ENCODE measurements around the gene ATN1.
"Not testable (repeated sequence)": the region's sequence is repeated elsewhere in the genome, so short reads cannot be mapped to it uniquely, and the experiment has no call there.

The ATN1 gene, protein sequence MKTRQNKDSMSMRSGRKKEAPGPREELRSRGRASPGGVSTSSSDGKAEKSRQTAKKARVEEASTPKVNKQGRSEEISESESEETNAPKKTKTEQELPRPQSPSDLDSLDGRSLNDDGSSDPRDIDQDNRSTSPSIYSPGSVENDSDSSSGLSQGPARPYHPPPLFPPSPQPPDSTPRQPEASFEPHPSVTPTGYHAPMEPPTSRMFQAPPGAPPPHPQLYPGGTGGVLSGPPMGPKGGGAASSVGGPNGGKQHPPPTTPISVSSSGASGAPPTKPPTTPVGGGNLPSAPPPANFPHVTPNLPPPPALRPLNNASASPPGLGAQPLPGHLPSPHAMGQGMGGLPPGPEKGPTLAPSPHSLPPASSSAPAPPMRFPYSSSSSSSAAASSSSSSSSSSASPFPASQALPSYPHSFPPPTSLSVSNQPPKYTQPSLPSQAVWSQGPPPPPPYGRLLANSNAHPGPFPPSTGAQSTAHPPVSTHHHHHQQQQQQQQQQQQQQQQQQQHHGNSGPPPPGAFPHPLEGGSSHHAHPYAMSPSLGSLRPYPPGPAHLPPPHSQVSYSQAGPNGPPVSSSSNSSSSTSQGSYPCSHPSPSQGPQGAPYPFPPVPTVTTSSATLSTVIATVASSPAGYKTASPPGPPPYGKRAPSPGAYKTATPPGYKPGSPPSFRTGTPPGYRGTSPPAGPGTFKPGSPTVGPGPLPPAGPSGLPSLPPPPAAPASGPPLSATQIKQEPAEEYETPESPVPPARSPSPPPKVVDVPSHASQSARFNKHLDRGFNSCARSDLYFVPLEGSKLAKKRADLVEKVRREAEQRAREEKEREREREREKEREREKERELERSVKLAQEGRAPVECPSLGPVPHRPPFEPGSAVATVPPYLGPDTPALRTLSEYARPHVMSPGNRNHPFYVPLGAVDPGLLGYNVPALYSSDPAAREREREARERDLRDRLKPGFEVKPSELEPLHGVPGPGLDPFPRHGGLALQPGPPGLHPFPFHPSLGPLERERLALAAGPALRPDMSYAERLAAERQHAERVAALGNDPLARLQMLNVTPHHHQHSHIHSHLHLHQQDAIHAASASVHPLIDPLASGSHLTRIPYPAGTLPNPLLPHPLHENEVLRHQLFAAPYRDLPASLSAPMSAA (N-terminal part only)

DNA sequence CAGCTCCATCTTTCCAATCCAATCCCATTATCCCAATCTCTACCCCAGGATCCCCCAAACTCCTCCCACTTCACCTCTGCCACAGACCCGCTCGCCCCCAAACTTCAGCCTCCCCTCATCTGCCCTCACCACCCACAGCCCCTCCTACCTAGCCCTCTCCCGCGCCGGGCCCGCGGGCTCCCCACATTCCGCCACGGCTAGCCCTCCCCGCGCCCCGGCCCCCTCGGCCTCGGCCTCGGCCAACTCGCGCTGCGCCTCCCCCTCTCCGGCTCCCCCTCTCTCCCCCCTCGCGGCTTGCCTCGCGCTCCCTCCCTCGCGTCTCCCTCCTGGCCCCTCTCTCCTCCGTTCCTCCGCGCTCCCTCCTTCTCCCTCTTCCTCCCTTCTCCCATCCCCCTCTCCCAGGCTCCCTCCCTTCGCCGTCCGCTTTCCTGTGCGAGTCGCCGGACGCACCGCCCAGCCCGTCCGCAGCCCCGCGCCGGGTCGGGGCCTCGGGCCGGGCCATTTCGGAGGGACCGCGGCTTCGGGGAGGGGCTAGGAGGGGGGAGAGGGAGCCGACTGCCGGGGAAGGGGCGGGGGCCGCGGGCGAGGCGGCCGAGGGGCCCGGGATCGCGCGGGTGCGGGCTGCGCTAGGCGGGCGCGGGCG, at the start of gene ATN1:
ATN1 (plus strand) TSS at position 581 of the 643 bp plus-strand sequence. CDS start 6,043 bp downstream, outside the sequence.
- peak; percentile 34 for DNase-seq

DNA sequence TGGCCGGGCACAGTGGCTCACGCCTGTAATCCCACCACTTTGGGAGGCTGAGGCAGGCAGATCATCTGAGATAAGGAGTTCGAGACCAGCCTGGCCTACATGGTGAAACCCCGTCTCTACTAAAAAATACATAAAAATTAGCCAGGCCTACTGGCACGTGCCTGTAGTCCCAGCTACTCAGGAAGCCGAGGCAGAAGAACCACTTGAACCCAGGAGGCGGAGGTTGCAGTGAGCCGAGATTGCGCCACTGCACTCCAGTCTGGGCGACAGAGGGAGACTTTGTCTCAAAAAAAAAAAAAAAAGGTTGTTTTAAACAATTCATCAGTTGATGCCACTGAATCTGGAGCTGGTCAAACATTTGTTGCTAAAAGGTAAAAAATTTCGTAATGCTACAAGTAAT, 47.9 kb upstream of the ATN1 start:
- DNase-seq, result not testable (repeated sequence)

DNA sequence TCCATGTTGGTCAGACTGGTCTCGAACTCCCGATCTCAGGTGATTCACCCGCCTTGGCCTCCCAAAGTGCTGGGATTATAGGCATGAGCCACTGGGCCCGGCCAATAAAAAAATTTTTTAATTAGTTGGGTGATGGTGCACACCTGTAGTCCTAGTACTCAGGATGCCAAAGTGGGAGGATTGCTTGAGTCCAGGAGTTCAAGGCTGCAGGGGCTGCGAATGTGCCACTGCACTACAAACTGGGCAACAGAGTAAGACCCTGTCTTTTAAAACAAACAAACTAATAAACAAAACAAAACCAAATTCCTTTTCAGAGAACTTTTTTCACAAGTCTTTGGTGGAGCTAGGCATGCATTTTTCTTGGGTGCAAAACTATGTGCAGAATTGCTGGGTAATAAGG, 44.5 kb upstream of the ATN1 start:
- DNase-seq, result no peak

DNA sequence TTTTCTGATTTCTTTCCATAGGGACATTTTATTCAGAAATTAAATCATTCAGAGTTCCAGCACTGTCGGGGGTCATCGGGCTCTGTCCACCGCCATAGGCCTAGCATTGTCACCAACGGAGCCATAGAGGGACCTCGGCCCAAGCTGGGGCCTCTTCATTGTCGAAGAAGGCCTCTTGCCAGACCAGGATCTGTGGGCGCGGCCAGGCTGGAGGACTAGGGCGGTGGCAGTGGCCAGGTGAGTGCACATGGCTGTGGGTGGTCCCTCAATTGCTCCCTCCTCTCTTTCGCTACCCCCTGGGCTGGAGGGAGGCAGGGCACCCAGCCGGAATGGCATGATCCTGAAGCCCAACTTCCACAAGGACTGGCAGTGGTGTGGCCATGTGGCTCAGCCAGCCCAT, 44.1 kb upstream of the ATN1 start:
- no peak for DNase-seq

DNA sequence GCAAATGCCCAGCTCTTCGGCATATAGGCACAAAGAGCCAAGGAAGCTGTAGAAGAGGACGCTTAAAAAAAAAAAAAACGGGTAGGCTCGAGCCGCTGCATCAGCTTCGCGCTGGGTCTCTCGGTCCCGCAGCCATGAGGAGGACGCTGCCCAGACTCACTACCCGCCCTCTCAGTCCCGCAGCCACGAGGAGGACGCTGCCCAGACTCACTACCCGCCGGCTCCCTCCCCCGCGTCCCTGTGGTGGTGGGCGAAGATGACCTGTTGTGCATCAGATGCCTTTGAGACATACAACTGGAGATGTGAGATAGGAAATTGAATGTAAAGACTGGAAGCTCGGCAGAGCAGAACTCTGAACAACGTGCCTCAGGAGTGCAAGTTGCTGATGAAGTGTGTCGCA, 43.2 kb upstream of the ATN1 start:
- no peak for DNase-seq

DNA sequence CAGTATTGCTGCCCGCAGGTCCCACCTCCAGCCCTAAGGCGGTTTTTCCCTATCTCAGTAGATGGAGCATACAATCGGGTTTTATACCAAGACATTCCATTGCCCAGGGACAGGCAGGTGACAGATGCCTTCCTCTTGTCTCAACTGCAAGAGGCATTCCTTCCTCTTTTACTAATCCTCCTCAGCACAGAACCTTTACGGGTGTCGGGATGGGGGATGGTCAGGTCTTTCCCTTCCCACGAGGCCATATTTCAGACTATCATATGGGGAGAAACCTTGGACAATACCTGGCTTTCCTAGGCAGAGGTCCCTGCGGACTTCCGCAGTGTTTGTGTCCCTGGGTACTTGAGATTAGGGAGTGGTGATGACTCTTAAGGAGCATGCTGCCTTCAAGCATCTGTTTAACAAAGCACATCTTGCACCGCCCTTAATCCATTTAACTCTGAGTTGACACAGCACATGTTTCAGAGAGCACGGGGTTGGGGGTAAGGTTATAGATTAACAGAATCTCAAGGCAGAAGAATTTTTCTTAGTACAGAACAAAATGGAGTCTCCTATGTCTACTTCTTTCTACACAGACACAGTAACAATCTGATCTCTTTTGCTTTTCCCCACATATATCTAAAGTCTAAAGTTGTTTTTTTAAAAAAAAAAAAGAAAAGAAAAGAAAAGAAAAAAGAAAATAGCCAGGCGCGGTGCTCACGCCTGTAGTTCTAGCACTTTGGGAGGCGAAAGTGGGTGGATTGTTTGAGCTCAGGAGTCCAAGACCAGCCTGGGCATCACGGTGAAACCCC, 41.4 kb upstream of the ATN1 start:
- DNase-seq, result not testable (repeated sequence)

DNA sequence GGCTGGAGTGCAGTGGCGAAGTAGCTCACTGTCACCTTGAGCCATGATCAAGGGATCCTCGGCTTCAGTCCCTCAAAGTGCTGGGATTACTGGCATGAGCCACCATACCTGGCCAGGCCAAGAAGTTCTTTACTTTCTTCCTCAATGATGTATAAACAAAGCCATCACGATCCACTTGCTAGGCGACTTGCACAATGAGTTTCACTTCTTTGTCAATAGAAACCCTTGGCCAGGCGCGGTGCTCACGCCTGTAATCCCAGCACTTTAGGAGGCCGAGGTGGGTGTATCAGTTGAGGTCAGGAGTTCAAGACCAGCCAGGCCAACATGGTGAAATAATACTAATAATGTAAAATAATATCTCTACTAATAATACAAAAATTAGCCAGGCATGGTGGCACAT, 40.3 kb upstream of the ATN1 start:
- DNase-seq, result no peak

DNA sequence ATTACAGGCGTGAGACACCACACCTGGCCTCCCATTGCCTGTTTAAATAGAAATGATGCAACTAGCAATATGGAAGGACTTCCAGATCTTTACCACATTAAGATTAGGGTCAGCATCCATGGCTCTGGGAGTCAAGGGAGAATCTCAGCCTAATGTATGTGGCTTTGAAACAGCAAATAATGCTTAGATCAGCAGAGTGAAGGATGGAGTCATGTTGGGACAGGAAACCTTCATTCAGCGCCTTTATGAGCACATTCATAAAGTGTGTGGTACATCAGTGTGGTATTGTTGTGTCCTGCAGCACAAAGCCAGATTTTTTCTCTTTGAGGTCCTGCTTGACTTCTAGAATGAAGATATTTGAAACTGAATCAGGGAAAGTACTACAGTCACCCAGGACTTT, 39.4 kb upstream of the ATN1 start:
- no peak for DNase-seq

DNA sequence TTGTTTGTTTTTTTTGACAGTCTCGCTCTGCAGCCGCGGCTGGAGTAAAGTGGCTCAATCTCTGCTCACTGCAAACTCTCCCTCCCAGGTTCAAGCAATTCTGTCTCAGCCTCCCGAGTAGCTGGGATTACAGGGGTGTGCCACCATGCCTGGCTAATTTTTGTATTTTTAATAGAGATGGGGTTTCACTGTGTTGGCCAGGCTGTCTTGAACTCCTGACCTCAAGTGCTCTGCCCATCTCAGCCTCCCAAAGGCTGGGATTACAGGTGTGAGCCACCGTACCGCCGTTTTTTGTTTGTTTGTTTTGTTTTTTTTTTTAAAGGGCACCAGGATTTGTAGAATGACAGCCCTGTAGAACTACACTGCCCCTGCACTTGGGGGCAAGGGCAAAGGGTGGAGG, 39.0 kb upstream of the ATN1 start:
- not testable (repeated sequence) for DNase-seq

DNA sequence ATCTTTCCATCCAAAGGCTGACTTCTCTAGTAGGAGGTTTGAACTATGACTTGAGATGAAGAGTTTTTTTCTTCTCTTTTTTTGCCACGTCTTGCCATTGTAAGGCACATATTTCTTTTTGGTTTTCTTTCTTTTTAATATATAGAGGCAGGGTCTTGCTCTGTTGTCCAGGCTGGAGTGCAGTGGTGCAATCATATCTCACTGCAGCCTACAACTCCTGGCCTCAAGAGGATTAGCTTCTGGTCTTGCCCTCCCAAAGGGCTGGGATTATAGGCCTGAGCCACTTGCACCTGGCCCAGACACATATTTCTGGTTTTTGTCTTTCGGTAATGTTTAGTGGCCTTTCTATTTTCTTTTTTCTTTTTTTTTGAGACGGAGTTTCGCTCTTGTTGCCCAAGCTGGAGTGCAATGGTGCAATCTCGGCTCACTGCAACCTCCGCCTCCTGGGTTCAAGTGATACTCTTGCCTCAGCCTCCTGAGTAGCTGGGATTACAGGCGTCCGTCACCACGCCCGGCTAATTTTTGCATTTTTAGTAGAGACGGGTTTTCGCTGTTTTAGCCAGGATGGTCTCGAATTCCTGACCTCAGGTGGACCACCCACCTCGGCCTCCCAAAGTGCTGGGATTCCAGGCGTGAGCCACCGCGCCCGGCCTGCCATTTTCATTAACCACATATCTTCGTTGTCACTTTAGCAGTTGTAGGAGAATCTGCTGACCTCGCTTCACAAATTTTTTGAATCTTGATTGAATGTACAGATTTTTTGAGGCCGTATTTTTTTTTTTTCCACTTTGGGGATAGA, 37.8 kb upstream of the ATN1 start:
- DNase-seq, result not testable (repeated sequence)

DNA sequence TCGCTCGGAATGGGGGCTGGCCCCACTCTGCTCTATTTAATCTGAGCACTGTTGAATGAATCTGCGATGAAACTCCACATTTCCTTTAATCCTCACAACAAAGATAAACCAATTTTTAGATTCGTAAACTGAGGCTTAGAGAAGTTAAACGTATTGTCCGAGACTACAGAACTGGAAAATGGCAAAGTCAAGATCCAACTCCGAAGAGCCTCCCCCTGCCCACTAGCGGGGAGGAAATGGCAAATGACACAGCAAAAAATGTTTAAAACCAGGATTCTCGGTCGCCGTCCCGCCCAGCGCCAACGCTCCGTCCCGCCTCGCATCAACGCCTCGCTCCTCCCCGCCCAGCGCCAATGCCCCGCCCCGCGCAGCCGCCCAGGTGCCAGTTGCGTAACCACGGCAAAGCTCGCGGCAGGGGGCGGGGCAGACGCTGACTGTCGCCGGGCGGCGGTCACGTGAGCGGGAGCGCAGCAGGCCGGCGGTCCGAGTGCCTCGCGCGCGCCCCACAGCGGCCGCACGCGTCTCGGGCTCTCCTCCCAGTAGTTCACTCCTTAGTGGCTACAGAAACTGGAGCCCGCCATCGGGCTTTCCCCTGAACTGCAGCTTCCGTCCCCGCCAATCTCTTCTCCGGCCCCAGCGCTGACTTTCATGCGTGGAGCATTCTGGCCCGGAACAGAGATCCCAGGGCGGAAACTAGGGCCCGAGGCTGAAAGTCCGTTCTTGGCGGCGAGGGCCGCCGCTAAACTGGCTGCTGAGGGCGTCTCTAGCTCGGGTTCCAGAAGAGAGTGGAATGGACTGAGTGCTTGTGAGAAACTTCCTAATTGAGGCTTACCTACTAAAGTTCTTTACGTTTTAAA, 36.7 kb upstream of the ATN1 start:
- peak; percentile 99 for DNase-seq

DNA sequence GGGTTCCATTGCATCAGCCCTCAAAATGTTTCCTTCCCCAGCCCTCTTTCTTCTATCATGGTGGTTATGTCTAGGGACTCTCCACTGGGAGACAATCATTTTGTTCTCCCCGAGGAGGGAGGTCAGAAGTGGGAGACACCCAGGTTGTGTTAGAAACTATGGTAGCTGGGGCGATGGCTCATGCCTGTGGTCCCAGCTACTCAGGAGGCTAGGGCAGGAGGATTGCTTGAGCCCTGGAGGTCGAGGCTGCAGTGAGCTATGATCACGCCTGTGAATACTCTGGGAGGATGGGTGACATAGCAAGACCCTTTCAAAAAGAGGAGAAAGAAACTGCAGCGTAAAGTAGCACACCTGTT, 36.1 kb upstream of the ATN1 start:
- no peak for DNase-seq

DNA sequence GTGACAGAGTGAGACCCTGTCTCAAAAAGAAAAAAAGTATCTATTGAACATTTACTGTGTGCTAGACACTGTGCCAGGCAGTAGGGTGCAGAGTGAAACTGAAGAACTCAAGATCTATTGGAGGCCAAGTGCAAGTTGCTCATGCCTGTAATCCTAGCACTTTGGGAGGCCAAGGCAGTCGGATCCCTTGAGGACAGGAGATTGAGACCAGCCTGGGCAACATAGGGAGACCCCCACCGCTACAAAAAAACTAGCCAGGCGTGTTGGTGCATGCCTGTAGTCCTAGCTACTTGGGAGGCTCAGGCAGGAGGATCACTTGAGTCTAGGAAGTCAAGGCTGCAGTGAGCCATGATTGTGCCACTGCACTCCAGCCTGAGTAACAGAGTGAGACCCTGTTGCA, 35.1 kb upstream of the ATN1 start:
- DNase-seq, result not testable (repeated sequence)

DNA sequence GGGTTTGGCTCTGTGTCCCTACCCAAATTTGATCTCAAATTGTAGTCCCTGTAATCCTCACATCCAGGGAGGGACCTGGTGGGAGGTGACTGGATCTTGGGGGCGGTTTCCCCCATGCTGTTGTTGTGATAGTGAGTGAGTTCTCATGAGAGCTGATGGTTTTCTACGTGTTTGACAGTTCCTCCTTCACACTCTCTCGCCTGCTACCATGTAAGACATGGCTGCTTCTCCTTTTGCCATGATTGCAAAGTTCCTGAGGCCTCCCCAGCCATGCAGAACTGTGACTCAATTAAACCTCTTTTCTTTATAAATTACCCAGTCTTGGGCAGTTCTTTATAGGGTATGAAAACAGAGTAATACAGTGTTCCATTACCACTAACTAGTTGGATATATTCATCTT, 33.4 kb upstream of the ATN1 start:
- DNase-seq, result no peak

DNA sequence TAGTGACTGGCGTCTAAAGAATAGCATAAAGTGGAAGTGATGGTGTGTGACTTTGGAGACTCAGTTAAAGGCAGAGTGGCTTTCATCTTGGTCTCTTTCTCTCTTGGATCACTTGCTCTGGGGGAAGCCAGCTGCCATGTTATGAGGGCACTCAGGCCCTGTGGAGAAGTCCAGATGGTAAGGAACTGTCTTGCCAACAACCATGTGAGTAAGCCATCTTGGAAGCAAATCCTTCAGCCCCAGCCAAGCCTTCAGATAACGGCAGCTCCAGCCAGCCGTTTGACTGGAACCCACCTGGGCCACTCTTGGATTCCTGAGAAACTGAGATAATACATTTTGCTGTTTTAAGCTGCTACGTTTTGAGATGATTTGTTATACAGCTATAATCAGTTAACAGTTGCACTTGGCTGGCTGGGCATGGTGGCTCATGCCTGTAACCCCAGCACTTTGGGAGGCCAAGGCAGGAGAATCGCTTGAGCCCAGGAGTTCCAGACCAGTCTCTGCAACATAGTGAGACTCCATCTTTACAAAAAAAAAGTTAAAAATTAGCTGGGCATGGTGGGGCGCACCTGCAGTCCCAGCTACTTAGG, 30.8 kb upstream of the ATN1 start:
- no peak for DNase-seq

DNA sequence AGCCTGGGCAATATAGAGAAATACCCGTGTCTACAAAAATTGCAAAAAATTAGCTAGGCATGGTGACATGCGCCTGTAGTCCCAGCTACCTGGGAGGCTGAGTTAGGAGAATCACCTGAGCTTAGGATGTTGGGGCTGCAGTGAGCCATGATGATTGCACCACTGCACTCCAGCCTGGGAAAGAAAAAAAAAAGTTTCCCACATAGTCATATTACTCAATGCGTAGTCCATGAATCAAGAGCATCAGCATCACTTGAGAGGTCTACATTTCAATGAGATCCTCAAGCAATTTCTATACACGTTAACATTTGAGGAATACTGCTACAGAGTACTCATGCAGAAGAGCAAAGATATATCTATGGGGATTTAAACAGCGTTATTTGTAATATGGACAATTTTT, 28.3 kb upstream of the ATN1 start:
- DNase-seq, result no peak

DNA sequence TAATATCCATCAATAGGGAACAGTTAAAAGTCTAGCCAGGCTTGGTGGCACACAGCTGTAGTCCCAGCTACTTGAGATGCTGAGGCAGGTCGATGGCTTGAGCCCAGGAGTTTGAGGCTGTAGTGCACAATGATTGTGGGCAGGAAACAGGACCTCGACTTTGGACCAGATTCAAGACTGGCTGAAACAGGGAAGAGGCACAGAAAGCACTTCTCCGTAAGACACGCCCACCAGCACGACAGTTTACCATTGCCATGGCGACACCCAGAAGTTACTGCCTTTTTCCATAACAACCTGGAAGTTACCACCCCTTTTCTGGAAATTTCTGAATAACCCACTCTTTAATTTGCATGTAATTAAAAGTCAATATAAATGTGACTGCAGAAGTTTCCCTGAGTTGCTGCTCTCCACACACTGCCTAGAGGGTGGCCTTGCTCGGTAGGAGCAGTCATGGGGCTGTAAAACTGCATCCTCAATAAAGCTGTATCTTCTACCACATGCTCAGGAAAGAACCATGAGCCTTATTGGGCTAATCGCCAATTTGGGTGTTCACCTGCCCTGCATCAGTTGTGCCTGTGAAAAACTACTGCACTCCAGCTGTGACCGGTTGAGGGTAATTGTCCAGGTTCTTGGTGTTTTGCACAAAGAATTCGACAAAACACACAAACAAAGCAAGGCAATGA, 27.8 kb upstream of the ATN1 start:
- DNase-seq, result no peak

DNA sequence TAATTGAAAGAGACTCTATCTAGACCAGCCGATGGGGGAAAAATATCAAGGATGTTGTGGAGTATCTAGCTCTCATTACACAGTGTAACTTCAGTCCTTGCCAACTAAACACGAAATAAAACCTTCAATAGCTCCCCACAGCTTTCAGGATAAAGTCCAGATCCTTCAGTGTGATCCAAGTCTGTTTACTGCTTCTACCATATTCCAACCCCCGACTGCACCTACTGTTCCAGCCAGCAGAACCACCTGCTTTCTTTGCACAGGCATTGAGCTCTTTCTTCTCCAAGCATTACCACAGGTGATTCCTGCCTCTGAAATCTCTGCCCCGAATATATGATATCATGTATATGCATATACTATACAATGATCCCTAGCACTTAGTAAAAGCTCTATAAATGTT, 25.3 kb upstream of the ATN1 start:
- DNase-seq, result no peak

DNA sequence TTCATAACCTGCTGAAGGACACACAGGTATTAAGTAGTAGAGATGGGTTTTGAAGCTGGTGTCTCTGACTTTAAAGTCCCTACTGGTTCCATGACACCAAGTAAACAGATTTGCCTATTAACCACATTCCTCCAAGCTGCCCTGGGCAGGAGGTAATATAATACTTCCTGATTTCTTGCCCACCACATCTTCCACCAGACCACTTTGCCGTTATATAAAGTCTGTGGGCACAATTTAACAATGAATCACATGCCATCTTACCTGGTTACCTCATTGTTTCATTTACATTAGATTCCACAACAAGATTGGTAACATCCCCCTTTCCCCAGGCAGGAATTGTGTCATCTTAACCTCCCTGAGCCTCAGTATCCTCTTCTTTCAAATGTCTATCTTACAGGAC, 24.0 kb upstream of the ATN1 start:
- DNase-seq, result no peak
